ENCODE results near the gene SCAMP2. TPM values are rescaled to one million over a fixed set of nuclear protein-coding genes. Genes with fewer than 3 reads are reported as not detected.
A peak's percentile ranks its signal among the peaks of the same experiment; 100 is the strongest.

The SCAMP2 gene
- total and polyA plus RNA-seq, 4 donors, result 51.2 to 122 (median 82.7) TPM

DNA sequence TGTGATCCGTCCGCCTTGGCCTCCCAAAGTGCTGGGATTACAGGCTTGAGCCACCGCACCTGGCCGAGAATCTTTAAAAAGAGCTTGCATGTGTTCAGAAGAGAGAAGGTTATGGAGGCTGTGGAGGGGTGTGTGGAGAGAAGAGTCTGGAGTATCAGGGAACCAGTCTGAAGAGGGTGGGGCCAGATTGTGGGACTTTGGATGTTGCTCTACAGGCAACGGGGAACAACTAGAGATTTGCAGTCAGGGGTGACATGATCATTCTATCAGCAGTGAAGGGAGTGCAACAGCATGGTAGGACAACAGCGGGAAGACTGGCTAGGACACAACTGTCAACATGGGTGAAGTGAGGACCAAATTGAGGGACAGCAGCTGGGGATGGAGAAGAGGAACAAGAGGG lies 8.9 kb downstream of the SCAMP2 start:
- no peak for DNase-seq
- Histone ChIP-seq H3K4me3 (no peak overlapping the region), H3K36me3 (ENCODE audit: control insufficient read depth in 4 of 4, insufficient read depth in 4 of 4, low read length in 4 of 4) (peaks cover 0 to 1% (median 0%) of the 10 kb centered on the region in 4 donors), H3K27me3 (ENCODE audit: control insufficient read depth in 3 of 3, insufficient read depth in 3 of 3, low read length in 2 of 3) (no peaks in the 10 kb centered on the region), H3K4me1 (ENCODE audit: control insufficient read depth in 5 of 5, insufficient read depth in 5 of 5, low read length in 5 of 5) (peaks cover 0 to 23% (median under 1%) of the 10 kb centered on the region in 5 donors), H3K9ac (ENCODE audit: insufficient read depth in 1 of 2, low read length in 2 of 2) (no peak overlapping the region), H3K9me3 (ENCODE audit: control insufficient read depth in 4 of 4, insufficient read depth in 3 of 4, low read length in 3 of 4) (no peaks in the 10 kb centered on the region), H3K27ac (ENCODE audit: low read depth in 1 of 2, low read length in 1 of 2) (no peak overlapping the region)
- TF ChIP-seq, protein P1, sequence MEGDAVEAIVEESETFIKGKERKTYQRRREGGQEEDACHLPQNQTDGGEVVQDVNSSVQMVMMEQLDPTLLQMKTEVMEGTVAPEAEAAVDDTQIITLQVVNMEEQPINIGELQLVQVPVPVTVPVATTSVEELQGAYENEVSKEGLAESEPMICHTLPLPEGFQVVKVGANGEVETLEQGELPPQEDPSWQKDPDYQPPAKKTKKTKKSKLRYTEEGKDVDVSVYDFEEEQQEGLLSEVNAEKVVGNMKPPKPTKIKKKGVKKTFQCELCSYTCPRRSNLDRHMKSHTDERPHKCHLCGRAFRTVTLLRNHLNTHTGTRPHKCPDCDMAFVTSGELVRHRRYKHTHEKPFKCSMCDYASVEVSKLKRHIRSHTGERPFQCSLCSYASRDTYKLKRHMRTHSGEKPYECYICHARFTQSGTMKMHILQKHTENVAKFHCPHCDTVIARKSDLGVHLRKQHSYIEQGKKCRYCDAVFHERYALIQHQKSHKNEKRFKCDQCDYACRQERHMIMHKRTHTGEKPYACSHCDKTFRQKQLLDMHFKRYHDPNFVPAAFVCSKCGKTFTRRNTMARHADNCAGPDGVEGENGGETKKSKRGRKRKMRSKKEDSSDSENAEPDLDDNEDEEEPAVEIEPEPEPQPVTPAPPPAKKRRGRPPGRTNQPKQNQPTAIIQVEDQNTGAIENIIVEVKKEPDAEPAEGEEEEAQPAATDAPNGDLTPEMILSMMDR (IDR thresholded peaks at IDR 0.05; ENCODE audit: control extremely low read depth, extremely low read depth), result no peak
- ATAC-seq (ENCODE audit: insufficient read depth, low FRiP score), result no peak
- WGBS, 2 donors, result 90 to 92% methylated on average over 6 of the region's 6 CpGs

DNA sequence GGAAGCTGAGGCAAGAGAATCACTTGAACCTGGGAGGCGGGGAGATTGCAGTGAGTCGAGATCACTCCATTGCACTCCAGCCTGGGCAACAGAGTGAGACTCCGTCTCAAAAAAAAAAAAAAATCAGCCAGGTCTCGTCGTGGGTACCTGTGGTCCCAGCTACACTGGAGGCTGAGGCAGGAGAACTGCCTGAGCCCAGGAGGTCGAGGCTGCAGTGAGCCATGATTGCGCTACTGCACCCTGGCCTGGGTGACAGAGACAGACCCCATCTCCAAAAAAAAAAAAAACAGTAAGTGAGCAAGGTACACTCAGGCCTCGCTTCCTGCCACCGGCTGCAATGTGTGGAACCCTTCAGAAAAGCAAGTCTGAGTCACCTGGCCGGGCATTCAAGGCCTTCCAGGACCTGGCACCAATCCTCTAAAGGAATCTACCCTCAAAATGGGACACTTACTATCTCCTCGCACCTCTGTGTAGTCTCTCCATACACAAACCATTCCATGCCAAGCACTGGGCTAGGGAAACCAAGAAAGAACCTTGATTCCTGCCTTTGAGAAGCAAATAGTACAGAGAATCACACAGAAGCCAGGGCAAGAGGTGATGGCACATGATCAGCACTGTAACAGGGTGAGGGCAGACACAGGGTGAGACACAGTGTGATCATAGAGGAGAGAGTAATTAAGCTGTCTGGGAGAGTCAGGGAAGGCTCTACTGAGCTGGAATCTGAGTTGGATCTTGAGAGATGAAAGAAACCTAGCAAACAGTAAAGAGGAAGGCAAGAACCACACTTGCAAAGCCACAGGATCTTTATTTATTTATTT lies 9.7 kb downstream of the SCAMP2 start:
- no peak overlapping the region for H3K4me3 ChIP-seq
- peak overlapping the region; percentile 34 to 35 for H3K27ac ChIP-seq (ENCODE audit: low read depth in 1 of 2, low read length in 1 of 2)
- H3K27me3 ChIP-seq (ENCODE audit: control insufficient read depth in 3 of 3, insufficient read depth in 3 of 3, low read length in 2 of 3), result no peaks in the 10 kb centered on the region
- no peak overlapping the region for H3K9ac ChIP-seq (ENCODE audit: insufficient read depth in 1 of 2, low read length in 2 of 2)
- peaks cover 0 to 20% (median 0%) of the 10 kb centered on the region in 5 donors for H3K4me1 ChIP-seq (ENCODE audit: control insufficient read depth in 5 of 5, insufficient read depth in 5 of 5, low read length in 5 of 5)
- 78 to 79% methylated on average over 11 of the region's 11 CpGs for WGBS, 2 donors
- H3K36me3 ChIP-seq (ENCODE audit: control insufficient read depth in 4 of 4, insufficient read depth in 4 of 4, low read length in 4 of 4), result peaks cover 0 to 1% (median 0%) of the 10 kb centered on the region in 4 donors
- TF ChIP-seq, protein P1 (IDR thresholded peaks at IDR 0.05; ENCODE audit: control extremely low read depth, extremely low read depth), result no peak
- ATAC-seq (ENCODE audit: insufficient read depth, low FRiP score), result no peak
- no peak for DNase-seq
- H3K9me3 ChIP-seq (ENCODE audit: control insufficient read depth in 4 of 4, insufficient read depth in 3 of 4, low read length in 3 of 4), result no peaks in the 10 kb centered on the region

DNA sequence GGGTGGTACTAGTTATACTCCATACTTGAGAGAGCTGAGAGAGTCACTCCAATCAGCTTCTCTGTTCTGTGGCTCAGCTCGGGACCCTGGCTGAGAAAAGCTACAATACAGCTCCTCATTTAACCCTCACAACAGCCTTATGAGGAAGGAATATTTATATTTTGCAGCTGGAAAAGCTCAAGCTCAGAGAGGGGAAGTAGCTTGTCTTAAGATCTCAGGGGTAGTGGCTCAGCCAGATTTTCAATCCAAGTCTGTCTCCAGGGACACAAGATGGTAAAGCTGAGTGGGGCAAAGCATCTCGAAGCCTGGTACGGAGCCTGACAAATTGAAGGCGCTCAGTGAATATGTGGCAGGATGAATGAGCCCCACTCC lies 14.8 kb downstream of the SCAMP2 start:
- H3K9me3 ChIP-seq (ENCODE audit: control insufficient read depth in 4 of 4, insufficient read depth in 3 of 4, low read length in 3 of 4), result no peaks in the 10 kb centered on the region
- H3K27me3 ChIP-seq (ENCODE audit: control insufficient read depth in 3 of 3, insufficient read depth in 3 of 3, low read length in 2 of 3), result no peaks in the 10 kb centered on the region
- peaks cover 0 to 18% (median 6%) of the 10 kb centered on the region in 5 donors for H3K4me1 ChIP-seq (ENCODE audit: control insufficient read depth in 5 of 5, insufficient read depth in 5 of 5, low read length in 5 of 5)
- no peak overlapping the region for H3K27ac ChIP-seq (ENCODE audit: low read depth in 1 of 2, low read length in 1 of 2)
- no peak for DNase-seq
- H3K9ac ChIP-seq (ENCODE audit: insufficient read depth in 1 of 2, low read length in 2 of 2), result no peak overlapping the region
- no peak overlapping the region for H3K4me3 ChIP-seq
- H3K36me3 ChIP-seq (ENCODE audit: control insufficient read depth in 4 of 4, insufficient read depth in 4 of 4, low read length in 4 of 4), result peaks cover 2 to 21% (median 5%) of the 10 kb centered on the region in 4 donors
- no peak for ATAC-seq (ENCODE audit: insufficient read depth, low FRiP score)
- WGBS, 2 donors, result 76 to 82% methylated on average over 4 of the region's 4 CpGs
- TF ChIP-seq, protein P1 (IDR thresholded peaks at IDR 0.05; ENCODE audit: control extremely low read depth, extremely low read depth), result no peak

Measured in lung (tissue), 12 donors.